IMR-90 (cell line): ENCODE data around the gene ZRSR2. TPM values are rescaled to one million over a fixed set of nuclear protein-coding genes. Genes with fewer than 3 reads are reported as not detected.

Experiments
- ATAC-seq: fragments of 200-7000 bp; cut with Tn5 transposase; 2 replicates; pipeline ENCODE4 v1.9.1; 2020; ENCODE audit warnings: low read depth, mild to moderate bottlenecking, moderate library complexity
- BruUV-seq: library from RNA; stranded (reverse); fragments of 400-500 nt; replicated peaks from 2 replicates; lab custom pipeline; 2021; lab: Mats Ljungman, UMichigan
- CTCF ChIA-PET: fragments of 300-600 bp; formaldehyde crosslinking; extraction: SDS; loops from one replicate; lab custom pipeline; 2021; ENCODE audit warnings: antibody characterized with exemption; lab: Yijun Ruan, JAX
- POLR2A ChIA-PET: fragments of 300-600 bp; sonication (Branson Sonifier 250); formaldehyde crosslinking; loops from one replicate; lab custom pipeline; 2022; ENCODE audit warnings: antibody characterized with exemption; ENCODE audit not compliant: unreplicated experiment; lab: Charles Lee
- DNase-seq: peaks from one replicate; pipeline ENCODE4 v3.0.0; 2013
- H2AFZ ChIP-seq: replicated peaks from 2 replicates; pipeline ENCODE3; 2013; ENCODE audit warnings: low read length, mild to moderate bottlenecking; ENCODE audit not compliant: poor library complexity
- H2AK5ac ChIP-seq: 2 replicates; pipeline ENCODE4 v1.6.1; 2013; ENCODE audit warnings: low read depth, low read length, inconsistent platforms
- H2AK9ac ChIP-seq: replicated peaks from 2 replicates; pipeline ENCODE3; 2013; ENCODE audit warnings: mild to moderate bottlenecking, low read depth, low read length, moderate library complexity; ENCODE audit not compliant: poor library complexity
- H2BK120ac ChIP-seq: 2 replicates; pipeline ENCODE4 v1.6.1; 2013; ENCODE audit warnings: low read depth, low read length, inconsistent platforms
- H2BK15ac ChIP-seq: 3 replicates; pipeline ENCODE4 v1.6.1; 2013; ENCODE audit warnings: low read depth, low read length, inconsistent platforms
- H2BK20ac ChIP-seq: 2 replicates; pipeline ENCODE4 v1.6.1; 2013; ENCODE audit warnings: low read depth, mild to moderate bottlenecking, inconsistent platforms, low read length, moderate library complexity
- H2BK5ac ChIP-seq: 2 replicates; pipeline ENCODE4 v1.6.1; 2013; ENCODE audit warnings: mild to moderate bottlenecking, low read depth, low read length, inconsistent platforms; ENCODE audit not compliant: poor library complexity, severe bottlenecking
- H3K14ac ChIP-seq: replicated peaks from 2 replicates; pipeline ENCODE4 v1.6.1; 2013; ENCODE audit warnings: low read depth, low read length, inconsistent platforms
- H3K18ac ChIP-seq: 2 replicates; pipeline ENCODE4 v1.6.1; 2013; ENCODE audit warnings: low read depth, low read length, control low read depth
- H3K23ac ChIP-seq: 2 replicates; pipeline ENCODE4 v1.6.1; 2013; ENCODE audit warnings: low read depth, low read length, inconsistent platforms
- H3K27ac ChIP-seq: 2 replicates; pipeline ENCODE4 v1.5.1; 2013; ENCODE audit warnings: mild to moderate bottlenecking, control low read depth, low read length; ENCODE audit not compliant: insufficient read depth
- H3K27me3 ChIP-seq: 2 replicates; pipeline ENCODE4 v1.6.1; 2013; ENCODE audit warnings: low read length; ENCODE audit not compliant: control insufficient read depth, insufficient read depth
- H3K36me3 ChIP-seq: 2 replicates; pipeline ENCODE4 v1.6.1; 2013; ENCODE audit warnings: low read length, mixed read lengths; ENCODE audit not compliant: control insufficient read depth, insufficient read depth
- H3K4ac ChIP-seq: 2 replicates; pipeline ENCODE4 v1.6.1; 2013; ENCODE audit warnings: low read depth, low read length, inconsistent platforms
- H3K4me1 ChIP-seq: 2 replicates; pipeline ENCODE4 v1.6.1; 2013; ENCODE audit warnings: low read length, mixed read lengths; ENCODE audit not compliant: control insufficient read depth, insufficient read depth
- H3K4me2 ChIP-seq: 2 replicates; pipeline ENCODE4 v1.6.1; 2013; ENCODE audit warnings: low read depth, mild to moderate bottlenecking, control low read depth, low read length, moderate library complexity
- H3K4me3 ChIP-seq: 2 replicates; pipeline ENCODE4 v1.5.1; 2013; ENCODE audit warnings: low read depth, mild to moderate bottlenecking, control low read depth, low read length, moderate library complexity; ENCODE audit not compliant: insufficient read depth
- H3K56ac ChIP-seq: 2 replicates; pipeline ENCODE4 v1.6.1; 2013; ENCODE audit warnings: low read length, inconsistent platforms; ENCODE audit not compliant: insufficient read depth; ENCODE audit errors: extremely low read depth
- H3K79me1 ChIP-seq, 2 experiments: 2 replicates each; pipeline ENCODE4 v1.6.1; 2013; ENCODE audit warnings: low read length in 2 of 2, inconsistent platforms in 1 of 2, low read depth in 1 of 2
- H3K9ac ChIP-seq: 2 replicates; pipeline ENCODE4 v1.6.1; 2013; ENCODE audit warnings: low read depth, low read length, control low read depth
- H3K9me1 ChIP-seq: 2 replicates; pipeline ENCODE4 v1.6.1; 2013; ENCODE audit warnings: low read length, inconsistent platforms; ENCODE audit not compliant: insufficient read depth
- H3K9me3 ChIP-seq: 2 replicates; pipeline ENCODE4 v1.6.1; 2013; ENCODE audit warnings: low read length; ENCODE audit not compliant: control insufficient read depth, insufficient read depth
- H4K20me1 ChIP-seq: 2 replicates; pipeline ENCODE4 v1.6.1; 2013; ENCODE audit warnings: low read length, inconsistent platforms; ENCODE audit not compliant: insufficient read depth
- H4K5ac ChIP-seq: 2 replicates; pipeline ENCODE4 v1.6.1; 2013; ENCODE audit warnings: mild to moderate bottlenecking, low read depth, low read length, control low read depth
- H4K8ac ChIP-seq, 2 experiments: 2 replicates each; pipeline ENCODE4 v1.6.1; 2013; ENCODE audit warnings: low read depth in 2 of 2, low read length in 2 of 2, control low read depth in 1 of 2, inconsistent platforms in 1 of 2
- H4K91ac ChIP-seq: 2 replicates; pipeline ENCODE4 v1.6.1; 2013; ENCODE audit warnings: low read depth, low read length, inconsistent platforms; ENCODE audit not compliant: insufficient read depth
- BHLHE40 ChIP-seq: fragments of 150-350 bp; IDR thresholded peaks from 2 replicates; pipeline ENCODE4 v1.6.1; 2016; ENCODE audit warnings: mild to moderate bottlenecking, low read depth, low read length
- CEBPB ChIP-seq: IDR thresholded peaks from 2 replicates; pipeline ENCODE4 v1.6.1; 2012; ENCODE audit warnings: low read depth, low read length, improper control_type of control experiment
- CHD1 ChIP-seq: IDR thresholded peaks from 2 replicates; pipeline ENCODE4 v1.6.1; 2012; ENCODE audit warnings: low read depth, low read length, improper control_type of control experiment
- ELK1 ChIP-seq: fragments of 150-350 bp; IDR thresholded peaks from 2 replicates; pipeline ENCODE4 v1.6.1; 2016; ENCODE audit warnings: low read depth, mild to moderate bottlenecking, low read length, moderate library complexity, borderline replicate concordance
- FOS ChIP-seq: fragments of 150-350 bp; IDR thresholded peaks from 2 replicates; pipeline ENCODE4 v1.6.1; 2016; ENCODE audit warnings: low read depth, low read length
- MAFK ChIP-seq: IDR thresholded peaks from 2 replicates; pipeline ENCODE4 v1.6.1; 2012; ENCODE audit warnings: low read depth, low read length, improper control_type of control experiment
- MAZ ChIP-seq: IDR thresholded peaks from 2 replicates; pipeline ENCODE4 v1.6.1; 2012; ENCODE audit warnings: low read depth, mild to moderate bottlenecking, low read length, improper control_type of control experiment, moderate library complexity, borderline replicate concordance
- MXI1 ChIP-seq: IDR thresholded peaks from 2 replicates; pipeline ENCODE4 v1.6.1; 2012; ENCODE audit warnings: low read depth, mild to moderate bottlenecking, low read length, moderate library complexity, borderline replicate concordance
- NFE2L2 ChIP-seq: fragments of 150-350 bp; IDR thresholded peaks from 2 replicates; pipeline ENCODE4 v1.6.1; 2016; ENCODE audit warnings: low read depth, mild to moderate bottlenecking, low read length
- POLR2A ChIP-seq: IDR thresholded peaks from 2 replicates; pipeline ENCODE4 v1.6.1; 2012; ENCODE audit warnings: mild to moderate bottlenecking, low read depth, low read length
- RAD21 ChIP-seq: IDR thresholded peaks from 2 replicates; pipeline ENCODE4 v1.6.1; 2012; ENCODE audit warnings: low read length, improper control_type of control experiment
- RCOR1 ChIP-seq: IDR thresholded peaks from 2 replicates; pipeline ENCODE4 v1.6.1; 2012; ENCODE audit warnings: mild to moderate bottlenecking, low read length, improper control_type of control experiment; ENCODE audit not compliant: insufficient replicate concordance
- RFX5 ChIP-seq: IDR thresholded peaks from 2 replicates; pipeline ENCODE4 v1.8.0; 2012; ENCODE audit warnings: low read depth, mild to moderate bottlenecking, low read length, moderate library complexity
- SMC3 ChIP-seq: fragments of 150-350 bp; IDR thresholded peaks from 2 replicates; pipeline ENCODE4 v1.6.1; 2016; ENCODE audit warnings: low read depth, mild to moderate bottlenecking, antibody characterized with exemption, low read length, moderate library complexity
- dilution Hi-C: fragments of 300-500 bp; cut with HindIII; formaldehyde crosslinking; loops from one replicate; pipeline ENCODE4 v1.14.3; 2018; ENCODE audit warnings: low sequenced_read_pairs; ENCODE audit not compliant: unreplicated experiment
- in situ Hi-C: fragments of 300-500 bp; cut with MboI; formaldehyde crosslinking; loops from 3 replicates; pipeline ENCODE4 v1.14.3; 2019; ENCODE audit warnings: low sequenced_read_pairs, inconsistent platforms, mixed read lengths
- intact Hi-C: fragments of 100-400 bp; cut with micrococcal nuclease; formaldehyde crosslinking; loops from 2 replicates; pipeline ENCODE4 v1.10.0; 2022
- polyA plus RNA-seq, 3 experiments: library from polyadenylated mRNA; depleted of rRNA; stranded (reverse); fragments of >200 nt; gene quantifications; 2 replicates each; pipeline ENCODE4 v1.2.3, GENCODE V29; 2012; ENCODE audit warnings: low replicate concordance in 1 of 3
- total RNA-seq: library from RNA; depleted of rRNA; stranded (reverse); fragments of >200 nt; gene quantifications from 2 replicates; pipeline ENCODE4 v1.2.3, GENCODE V29; 2012
- TF ChIP-seq, protein P1 (sequence below): conservative IDR thresholded peaks from 2 replicates; pipeline ENCODE4 v1.5.1; 2012; ENCODE audit warnings: mild to moderate bottlenecking, low read depth, low read length, improper control_type of control experiment
- TF ChIP-seq, protein P2 (sequence below): fragments of 150-350 bp; IDR thresholded peaks from 2 replicates; pipeline ENCODE4 v1.6.1; 2017; ENCODE audit warnings: mild to moderate bottlenecking, antibody characterized with exemption, low read length, low read depth

ZRSR2 gene
- total and polyA plus RNA-seq, 2 of the 4 experiments (the other 2 are of a cell fraction): 4.7 to 11.3 TPM

GRCh38 chrX:15843960-15844359 is 53.7 kb downstream of the ZRSR2 start:
- no peak overlapping the region for H3K23ac ChIP-seq
- H4K91ac ChIP-seq: no peak overlapping the region
- DNase-seq: no peak
- H4K8ac ChIP-seq: no peak overlapping the region
- TF ChIP-seq RFX5 (no peak), SMC3 (no peak), CHD1 (no peak), RAD21 (no peak), RCOR1 (no peak), MXI1 (no peak), ELK1 (no peak), BHLHE40 (no peak), MAFK (no peak), POLR2A (no peak), NFE2L2 (no peak), MAZ (no peak), CEBPB (no peak), FOS (no peak)
- TF ChIP-seq, protein P1, sequence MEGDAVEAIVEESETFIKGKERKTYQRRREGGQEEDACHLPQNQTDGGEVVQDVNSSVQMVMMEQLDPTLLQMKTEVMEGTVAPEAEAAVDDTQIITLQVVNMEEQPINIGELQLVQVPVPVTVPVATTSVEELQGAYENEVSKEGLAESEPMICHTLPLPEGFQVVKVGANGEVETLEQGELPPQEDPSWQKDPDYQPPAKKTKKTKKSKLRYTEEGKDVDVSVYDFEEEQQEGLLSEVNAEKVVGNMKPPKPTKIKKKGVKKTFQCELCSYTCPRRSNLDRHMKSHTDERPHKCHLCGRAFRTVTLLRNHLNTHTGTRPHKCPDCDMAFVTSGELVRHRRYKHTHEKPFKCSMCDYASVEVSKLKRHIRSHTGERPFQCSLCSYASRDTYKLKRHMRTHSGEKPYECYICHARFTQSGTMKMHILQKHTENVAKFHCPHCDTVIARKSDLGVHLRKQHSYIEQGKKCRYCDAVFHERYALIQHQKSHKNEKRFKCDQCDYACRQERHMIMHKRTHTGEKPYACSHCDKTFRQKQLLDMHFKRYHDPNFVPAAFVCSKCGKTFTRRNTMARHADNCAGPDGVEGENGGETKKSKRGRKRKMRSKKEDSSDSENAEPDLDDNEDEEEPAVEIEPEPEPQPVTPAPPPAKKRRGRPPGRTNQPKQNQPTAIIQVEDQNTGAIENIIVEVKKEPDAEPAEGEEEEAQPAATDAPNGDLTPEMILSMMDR: no peak
- TF ChIP-seq, protein P2, sequence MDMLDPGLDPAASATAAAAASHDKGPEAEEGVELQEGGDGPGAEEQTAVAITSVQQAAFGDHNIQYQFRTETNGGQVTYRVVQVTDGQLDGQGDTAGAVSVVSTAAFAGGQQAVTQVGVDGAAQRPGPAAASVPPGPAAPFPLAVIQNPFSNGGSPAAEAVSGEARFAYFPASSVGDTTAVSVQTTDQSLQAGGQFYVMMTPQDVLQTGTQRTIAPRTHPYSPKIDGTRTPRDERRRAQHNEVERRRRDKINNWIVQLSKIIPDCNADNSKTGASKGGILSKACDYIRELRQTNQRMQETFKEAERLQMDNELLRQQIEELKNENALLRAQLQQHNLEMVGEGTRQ: no peak
- H2AK9ac ChIP-seq: no peak overlapping the region
- no peak overlapping the region for H3K4me2 ChIP-seq
- ChIA-PET CTCF (no interaction called here), POLR2A (no interaction called here)
- H2BK15ac ChIP-seq: no peak overlapping the region
- H2BK5ac ChIP-seq: no peak overlapping the region
- no TSS peak for BruUV-seq
- no peak overlapping the region for H3K56ac ChIP-seq
- H3K9me1 ChIP-seq: no peaks in the 10 kb centered on the region
- dilution Hi-C loops (no loop called here), in situ Hi-C loops (no loop called here), intact Hi-C loops (no loop called here)
- no peak overlapping the region for H3K14ac ChIP-seq
- H3K36me3 ChIP-seq: peaks cover 5% of the 10 kb centered on the region
- no peak overlapping the region for H2BK120ac ChIP-seq
- H2AFZ ChIP-seq: no peak overlapping the region
- H4K5ac ChIP-seq: no peak overlapping the region; the same call in 1 of the 2 replicates
- no peak overlapping the region for H3K27ac ChIP-seq
- H3K9ac ChIP-seq: no peak overlapping the region
- H3K4me1 ChIP-seq: no peaks in the 10 kb centered on the region
- no peak overlapping the region for H2AK5ac ChIP-seq
- no peak overlapping the region for H3K4ac ChIP-seq
- no peak overlapping the region for H3K18ac ChIP-seq
- no peaks in the 10 kb centered on the region for H3K27me3 ChIP-seq
- H3K4me3 ChIP-seq: no peak overlapping the region
- no peak for ATAC-seq
- H3K79me1 ChIP-seq: peaks cover 0 to 13% of the 10 kb centered on the region in 2 experiments; a peak in 2 of 4 replicates
- H3K9me3 ChIP-seq: no peaks in the 10 kb centered on the region
- no peaks in the 10 kb centered on the region; the same call in 1 of the 2 replicates for H4K20me1 ChIP-seq
- H2BK20ac ChIP-seq: no peak overlapping the region
